Thymus (tissue), 11 donors: ENCODE data around the gene THSD1. TPM values are rescaled to one million over a fixed set of nuclear protein-coding genes. Genes with fewer than 3 reads are reported as not detected.

Source experiments
- DNase-seq, 9 donors: peaks; one replicate each; pipeline ENCODE4 v3.0.0-alpha.2; 2013; ENCODE audit warnings: low spot score in 9 of 9, low read depth in 6 of 9, missing footprints in 1 of 9
- H3K27ac ChIP-seq, 2 donors: one replicate each; pipeline ENCODE4 v1.5.1; 2013; ENCODE audit warnings: control low read depth in 1 of 2, low read depth in 1 of 2, low read length in 1 of 2, mild to moderate bottlenecking in 1 of 2, moderate library complexity in 1 of 2
- H3K27me3 ChIP-seq, 2 donors: one replicate each; pipeline ENCODE4 v1.5.1; 2013; ENCODE audit warnings: low read length in 1 of 2; ENCODE audit not compliant: control insufficient read depth in 2 of 2, insufficient read depth in 1 of 2
- H3K36me3 ChIP-seq, 2 donors: one replicate each; pipeline ENCODE4 v1.5.1; 2013; ENCODE audit warnings: low read length in 1 of 2, mild to moderate bottlenecking in 1 of 2, moderate library complexity in 1 of 2; ENCODE audit not compliant: control insufficient read depth in 2 of 2, insufficient read depth in 2 of 2
- H3K4me1 ChIP-seq, 2 donors: one replicate each; pipeline ENCODE4 v1.5.1; 2013; ENCODE audit warnings: low read length in 2 of 2; ENCODE audit not compliant: control insufficient read depth in 2 of 2, insufficient read depth in 2 of 2
- H3K4me3 ChIP-seq, 2 donors: one replicate each; pipeline ENCODE4 v1.5.1; 2013; ENCODE audit warnings: low read length in 2 of 2, control low read depth in 1 of 2, mild to moderate bottlenecking in 1 of 2
- H3K9me3 ChIP-seq, 2 donors: one replicate each; pipeline ENCODE4 v1.5.1; 2013; ENCODE audit warnings: low read length in 1 of 2, mild to moderate bottlenecking in 1 of 2; ENCODE audit not compliant: control insufficient read depth in 2 of 2, insufficient read depth in 1 of 2
- WGBS: extraction: QIAGEN DNeasy Blood & Tissue Kit; methylation state at CpG from one replicate; pipeline ENCODE4 v1.1.7; 2013; 5-methylcytosine and 5-hydroxymethylcytosine counted together
- polyA plus RNA-seq: library from polyadenylated mRNA; stranded (reverse); fragments of 200-250 nt; gene quantifications from one replicate; pipeline ENCODE4 v1.2.3, GENCODE V29; 2013
- total RNA-seq: library from RNA; stranded (reverse); fragments of 120-200 nt; gene quantifications from one replicate; pipeline ENCODE4 v1.2.4, GENCODE V29; 2013
- donor health status: healthy.

THSD1 gene
- total and polyA plus RNA-seq, 2 donors = 2.9 to 3.3 TPM

GRCh38 chr13:52399708-52400107 lies 6.3 kb downstream of the THSD1 start:
- 85% methylated on average over 1 of the region's 1 CpG for WGBS
- Histone ChIP-seq H3K4me1 (peaks cover 0 to 5% of the 10 kb centered on the region in 2 donors), H3K27me3 (peaks cover 0 to 7% of the 10 kb centered on the region in 2 donors), H3K4me3 (no peak overlapping the region), H3K9me3 (no peaks in the 10 kb centered on the region), H3K27ac (no peak overlapping the region), H3K36me3 (no peaks in the 10 kb centered on the region)
- DNase-seq = no peak

GRCh38 chr13:52399046-52399445 lies 6.9 kb downstream of the THSD1 start:
- no peaks in the 10 kb centered on the region for H3K36me3 ChIP-seq
- H3K4me3 ChIP-seq = no peak overlapping the region
- peaks cover 0 to 2% of the 10 kb centered on the region in 2 donors for H3K27me3 ChIP-seq
- H3K9me3 ChIP-seq = no peaks in the 10 kb centered on the region
- DNase-seq = no peak
- WGBS = 91% methylated on average over 2 of the region's 2 CpGs
- peaks cover 0 to 2% of the 10 kb centered on the region in 2 donors for H3K4me1 ChIP-seq
- H3K27ac ChIP-seq = no peak overlapping the region

- H3K36me3 ChIP-seq = no peaks in the 10 kb centered on the region
- no peak for DNase-seq
- H3K4me1 ChIP-seq = no peaks in the 10 kb centered on the region
- 94% methylated on average over 4 of the region's 4 CpGs for WGBS
- H3K4me3 ChIP-seq = no peak overlapping the region
- no peak overlapping the region for H3K27ac ChIP-seq
- no peaks in the 10 kb centered on the region for H3K27me3 ChIP-seq
- H3K9me3 ChIP-seq = no peaks in the 10 kb centered on the region
Observed at GRCh38 chr13:52395704-52396103, 10.3 kb downstream of the THSD1 start.

- 89% methylated on average over 2 of the region's 2 CpGs for WGBS
- Histone ChIP-seq H3K4me1 (no peaks in the 10 kb centered on the region), H3K27ac (no peak overlapping the region), H3K9me3 (no peaks in the 10 kb centered on the region), H3K27me3 (no peaks in the 10 kb centered on the region), H3K36me3 (no peaks in the 10 kb centered on the region), H3K4me3 (no peak overlapping the region)
- no peak for DNase-seq
Observed at GRCh38 chr13:52394586-52394985, 11.4 kb downstream of the THSD1 start.

GRCh38 chr13:52393572-52394357 lies 12.2 kb downstream of the THSD1 start:
- Histone ChIP-seq H3K9me3 (no peaks in the 10 kb centered on the region), H3K4me1 (no peaks in the 10 kb centered on the region), H3K27ac (no peak overlapping the region), H3K4me3 (no peak overlapping the region), H3K36me3 (no peaks in the 10 kb centered on the region), H3K27me3 (no peaks in the 10 kb centered on the region)
- no peak for DNase-seq
- WGBS = 90% methylated on average over 8 of the region's 8 CpGs

GRCh38 chr13:52387721-52388120 lies 18.3 kb downstream of the THSD1 start:
- no peak for DNase-seq
- no peaks in the 10 kb centered on the region for H3K9me3 ChIP-seq
- no peaks in the 10 kb centered on the region for H3K4me1 ChIP-seq
- no peak overlapping the region for H3K27ac ChIP-seq
- H3K27me3 ChIP-seq = no peaks in the 10 kb centered on the region
- H3K4me3 ChIP-seq = no peak overlapping the region
- H3K36me3 ChIP-seq = no peaks in the 10 kb centered on the region

- DNase-seq = no peak
- no peaks in the 10 kb centered on the region for H3K9me3 ChIP-seq
- WGBS = 97% methylated on average over 4 of the region's 4 CpGs
- H3K4me1 ChIP-seq = no peaks in the 10 kb centered on the region
- H3K27ac ChIP-seq = no peak overlapping the region
- no peaks in the 10 kb centered on the region for H3K36me3 ChIP-seq
- no peak overlapping the region for H3K4me3 ChIP-seq
- H3K27me3 ChIP-seq = no peaks in the 10 kb centered on the region
Observed at GRCh38 chr13:52385870-52386269, 20.1 kb downstream of the THSD1 start.

GRCh38 chr13:52383366-52383765 lies 22.6 kb downstream of the THSD1 start:
- 92% methylated on average over 1 of the region's 1 CpG for WGBS
- Histone ChIP-seq H3K27me3 (no peaks in the 10 kb centered on the region), H3K9me3 (peaks cover 0 to under 1% of the 10 kb centered on the region in 2 donors), H3K27ac (no peak overlapping the region), H3K4me3 (no peak overlapping the region), H3K36me3 (no peaks in the 10 kb centered on the region), H3K4me1 (no peaks in the 10 kb centered on the region)
- no peak for DNase-seq

- H3K27me3 ChIP-seq = no peaks in the 10 kb centered on the region
- WGBS = 96% methylated on average over 22 of the region's 22 CpGs
- H3K4me3 ChIP-seq = no peak overlapping the region
- H3K9me3 ChIP-seq = peaks cover 0 to 5% of the 10 kb centered on the region in 2 donors
- H3K36me3 ChIP-seq = no peaks in the 10 kb centered on the region
- no peak overlapping the region for H3K27ac ChIP-seq
- no peaks in the 10 kb centered on the region for H3K4me1 ChIP-seq
- no peak for DNase-seq
Observed at GRCh38 chr13:52378312-52378711, 27.7 kb downstream of the THSD1 start.
